ENCODE results near the gene SAMD14.

DNA sequence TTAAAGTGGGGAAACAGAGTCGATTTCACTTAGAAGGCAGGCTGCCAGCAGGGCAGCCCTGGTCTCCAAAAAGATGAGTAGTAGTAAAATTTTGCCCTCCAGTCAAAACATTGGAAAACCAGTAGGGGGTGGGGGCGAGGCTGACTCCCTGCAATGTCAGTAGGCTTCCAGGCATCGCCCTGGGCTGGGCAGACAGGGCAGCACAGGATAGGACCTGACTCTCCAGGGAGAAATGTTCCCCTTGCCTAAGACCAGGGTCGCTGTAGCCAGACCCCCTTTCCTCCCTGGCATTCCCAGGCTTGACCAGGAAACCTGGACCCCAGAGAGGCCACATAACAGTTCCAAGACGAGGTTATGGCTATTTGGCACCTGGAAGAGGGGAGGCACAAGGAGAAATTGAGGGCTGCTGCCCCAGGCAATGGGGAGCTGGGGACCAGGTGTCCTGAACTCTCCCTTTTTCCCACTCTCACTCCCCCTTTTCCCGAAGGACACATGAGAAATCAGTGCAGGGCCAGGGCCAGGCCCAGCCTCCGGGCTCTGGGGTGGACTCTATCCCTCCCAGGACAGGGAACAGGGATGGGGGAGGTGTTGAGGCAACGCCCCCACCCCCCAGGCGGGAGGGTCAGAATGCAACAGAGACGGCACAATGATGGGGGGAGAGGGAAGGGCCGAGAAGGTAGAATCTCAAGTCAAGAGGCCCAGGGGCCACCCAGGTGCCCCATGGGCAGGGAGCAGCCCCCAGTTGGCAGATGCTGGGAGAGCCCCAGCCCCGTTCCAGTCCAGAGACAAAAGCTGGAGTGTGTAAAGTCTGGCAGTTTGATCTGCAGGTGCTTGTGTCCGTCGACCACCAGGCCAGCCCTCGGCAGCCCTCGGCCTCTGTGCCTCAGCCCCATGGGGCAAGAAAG lies 4.5 kb upstream of the SAMD14 start:
- TF ChIP-seq, protein P1, sequence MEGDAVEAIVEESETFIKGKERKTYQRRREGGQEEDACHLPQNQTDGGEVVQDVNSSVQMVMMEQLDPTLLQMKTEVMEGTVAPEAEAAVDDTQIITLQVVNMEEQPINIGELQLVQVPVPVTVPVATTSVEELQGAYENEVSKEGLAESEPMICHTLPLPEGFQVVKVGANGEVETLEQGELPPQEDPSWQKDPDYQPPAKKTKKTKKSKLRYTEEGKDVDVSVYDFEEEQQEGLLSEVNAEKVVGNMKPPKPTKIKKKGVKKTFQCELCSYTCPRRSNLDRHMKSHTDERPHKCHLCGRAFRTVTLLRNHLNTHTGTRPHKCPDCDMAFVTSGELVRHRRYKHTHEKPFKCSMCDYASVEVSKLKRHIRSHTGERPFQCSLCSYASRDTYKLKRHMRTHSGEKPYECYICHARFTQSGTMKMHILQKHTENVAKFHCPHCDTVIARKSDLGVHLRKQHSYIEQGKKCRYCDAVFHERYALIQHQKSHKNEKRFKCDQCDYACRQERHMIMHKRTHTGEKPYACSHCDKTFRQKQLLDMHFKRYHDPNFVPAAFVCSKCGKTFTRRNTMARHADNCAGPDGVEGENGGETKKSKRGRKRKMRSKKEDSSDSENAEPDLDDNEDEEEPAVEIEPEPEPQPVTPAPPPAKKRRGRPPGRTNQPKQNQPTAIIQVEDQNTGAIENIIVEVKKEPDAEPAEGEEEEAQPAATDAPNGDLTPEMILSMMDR (IDR thresholded peaks at IDR 0.05): no peak
- no peak for TF ChIP-seq POLR2A (IDR thresholded peaks at IDR 0.05)

All from right lobe of liver (tissue), 4 donors.